GM18873 (cell line): Measurements from ENCODE around the gene INPP4B.

ENCODE experiments used
- ATAC-seq: cut with Tn5 transposase; IDR thresholded peaks from one replicate; pipeline ENCODE4 v1.9.1; 2021; ENCODE audit warnings: mild to moderate bottlenecking, moderate library complexity, moderate number of reproducible peaks; ENCODE audit not compliant: unreplicated experiment, low FRiP score

INPP4B gene

DNA sequence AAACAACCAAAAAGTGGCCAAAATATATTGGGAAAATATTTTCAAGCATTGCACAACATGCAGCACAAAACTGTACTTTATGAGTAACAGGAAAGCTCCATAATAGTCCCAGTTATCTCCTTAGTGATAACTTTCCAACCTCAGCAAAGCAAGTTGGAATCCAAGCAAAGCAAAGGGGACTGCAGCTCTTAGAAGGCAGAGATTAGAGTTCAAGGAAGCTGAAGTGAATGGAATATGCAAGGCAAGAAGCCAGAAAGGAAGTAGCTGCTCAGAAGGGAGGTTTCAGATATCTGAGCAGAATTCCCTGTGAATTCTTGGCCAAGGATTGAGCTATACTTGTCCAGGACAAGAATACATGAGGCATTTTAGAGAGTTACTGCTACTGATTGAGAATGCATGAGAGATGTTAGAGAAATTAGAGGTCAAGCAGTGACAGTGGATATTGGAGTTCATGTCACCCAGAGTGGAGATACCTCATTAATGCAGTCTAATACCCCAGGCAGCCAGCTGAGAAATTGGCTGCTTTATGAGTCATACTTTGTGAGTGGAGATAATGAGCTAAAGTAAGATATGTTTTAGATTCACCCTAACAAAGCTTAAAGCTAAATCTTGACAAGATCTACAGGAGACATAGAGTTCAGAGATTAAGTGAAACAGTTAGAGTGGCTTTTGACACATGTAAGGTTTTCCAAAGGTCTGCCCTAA is 102.8 kb downstream of the INPP4B start:
- ATAC-seq, result no peak

DNA sequence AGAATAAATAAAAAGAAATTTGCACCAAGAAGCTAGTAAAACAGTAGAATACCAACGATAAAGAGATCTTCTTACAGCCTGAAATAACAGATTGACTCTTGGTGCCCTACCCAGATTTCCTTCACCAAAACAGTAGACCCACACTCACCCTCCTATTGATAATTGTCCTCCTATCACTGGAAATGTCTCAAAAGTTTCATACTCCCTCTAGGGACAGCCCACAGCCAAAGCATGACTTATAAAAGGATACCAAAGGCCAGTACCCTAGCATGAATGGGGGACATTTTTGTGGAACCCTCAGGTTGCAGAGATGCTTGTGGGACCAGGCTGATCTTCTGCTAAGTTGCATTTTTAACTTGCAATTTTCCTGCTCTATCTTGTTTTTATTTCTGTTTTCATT is 104.1 kb downstream of the INPP4B start:
- no peak for ATAC-seq

DNA sequence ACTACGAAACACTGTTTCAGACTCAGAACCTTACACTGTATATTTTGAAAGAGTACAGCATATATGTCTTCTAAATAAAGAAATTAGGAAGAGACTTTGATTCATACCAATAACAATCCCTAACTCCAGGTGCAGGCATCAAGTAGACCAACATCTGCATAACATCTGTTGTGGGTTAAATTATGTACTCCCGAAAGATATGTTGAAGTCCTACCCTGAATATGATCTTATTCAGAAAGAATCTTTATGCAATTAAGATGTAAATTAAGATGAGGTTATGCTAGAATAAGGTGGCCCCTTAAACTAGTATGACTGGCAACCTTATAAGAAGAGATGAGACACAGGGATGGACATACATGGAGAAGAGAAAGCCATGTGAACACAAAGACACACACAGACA is 117.9 kb downstream of the INPP4B start:
- ATAC-seq, result no peak

DNA sequence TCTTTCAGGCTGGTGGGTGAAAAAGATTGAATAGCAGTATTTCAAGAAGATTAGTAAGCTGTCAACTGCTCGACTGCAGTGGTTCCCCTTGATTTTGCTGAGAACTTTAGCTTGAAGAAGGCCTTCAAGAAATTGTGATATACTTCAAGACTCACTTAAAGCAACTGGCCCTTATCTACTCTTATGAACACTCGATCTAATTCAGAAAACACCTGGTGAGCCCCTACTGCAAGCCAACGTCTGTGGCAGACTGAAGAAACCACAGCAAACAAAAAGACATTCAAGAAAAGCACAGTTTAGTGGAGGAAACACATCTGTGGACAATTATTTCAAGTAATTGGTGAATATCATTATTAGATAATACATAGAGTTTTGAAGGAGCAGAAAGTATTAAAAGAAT is 119.0 kb downstream of the INPP4B start:
- no peak for ATAC-seq

DNA sequence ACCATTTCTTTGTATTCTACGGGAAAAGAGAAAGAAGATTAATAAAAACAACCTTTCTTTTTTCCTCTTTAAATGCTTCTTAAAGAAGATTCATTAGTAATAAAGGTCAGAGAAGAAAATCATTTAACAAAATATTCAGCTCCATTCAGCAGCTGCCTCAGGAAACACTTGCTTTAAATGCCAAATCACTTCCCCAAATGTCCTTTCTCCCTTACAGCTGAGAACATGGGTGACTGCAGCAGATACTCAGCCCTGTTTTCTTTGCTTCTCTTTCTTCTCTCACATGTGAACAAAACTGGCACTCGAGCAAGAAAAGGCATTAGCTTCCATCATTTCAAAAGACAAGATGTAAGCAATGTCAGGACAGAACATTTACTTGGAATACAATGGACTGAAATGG is 120.2 kb downstream of the INPP4B start:
- ATAC-seq, result no peak

DNA sequence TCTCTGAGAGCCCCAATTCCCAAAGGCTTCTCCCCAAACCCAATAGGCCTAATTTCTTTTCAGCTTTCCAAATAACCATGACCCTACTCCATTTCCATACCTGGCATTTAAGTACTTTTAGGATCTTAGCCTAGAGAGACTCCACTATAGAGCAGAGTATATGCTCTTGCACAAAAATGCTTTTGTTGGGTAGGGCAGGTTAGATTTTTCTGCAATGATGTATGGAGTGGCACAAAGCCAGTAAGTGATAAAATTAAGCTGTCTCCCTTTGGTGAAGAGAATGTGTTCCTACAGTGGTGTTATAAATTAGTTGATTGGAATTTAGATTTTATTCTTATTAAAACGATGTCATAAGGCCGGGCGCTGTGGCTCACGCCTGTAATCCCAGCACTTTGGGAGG is 124.9 kb downstream of the INPP4B start:
- ATAC-seq, result no peak

DNA sequence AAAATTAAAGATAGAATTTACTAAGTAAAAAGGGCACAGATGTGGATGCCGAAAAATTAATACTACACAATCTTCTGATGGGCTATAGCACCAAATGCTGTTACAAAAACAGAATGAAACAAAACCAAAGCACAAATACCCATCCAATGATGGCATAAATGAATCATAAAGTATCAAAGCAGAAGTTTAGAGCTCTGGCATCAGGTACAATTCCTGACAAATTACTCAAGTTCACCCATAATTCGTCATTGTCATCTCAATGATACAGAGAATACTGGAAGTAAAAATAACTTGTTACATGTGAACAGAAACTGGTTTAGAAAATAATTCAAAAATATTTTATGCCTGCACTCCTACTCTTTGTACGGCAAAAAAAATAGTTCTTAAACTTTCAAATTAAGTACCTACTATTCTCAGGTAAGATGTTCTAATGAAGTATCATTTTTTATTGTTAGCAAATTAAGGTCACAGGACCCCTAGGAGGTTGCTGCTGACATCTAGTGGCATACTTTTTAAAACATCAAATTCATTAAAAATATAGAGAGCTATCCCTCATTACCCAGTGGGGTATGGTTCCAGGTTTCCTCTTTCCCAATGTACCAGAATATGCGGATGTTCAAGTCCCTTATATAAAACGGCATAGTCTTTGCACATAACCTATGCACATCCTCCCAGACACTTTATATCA is 126.1 kb downstream of the INPP4B start:
- ATAC-seq, result no peak

DNA sequence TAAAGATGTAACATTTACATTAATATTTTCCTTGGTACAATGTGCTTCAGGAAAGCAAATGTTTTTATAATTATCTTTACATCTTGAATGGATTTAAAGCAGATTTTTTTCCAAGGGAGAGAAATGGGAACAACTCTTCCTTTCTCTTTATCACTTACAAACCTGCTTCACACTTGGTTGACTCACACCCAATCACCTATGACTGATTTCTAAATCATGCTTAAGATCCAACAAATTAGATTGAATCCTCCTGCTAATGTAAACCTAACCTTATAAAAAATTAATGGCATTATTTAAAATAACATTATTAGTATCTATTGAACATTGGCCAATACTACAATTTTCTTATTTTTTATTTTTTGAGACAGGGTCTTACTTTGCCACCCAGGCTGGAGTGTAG is 127.1 kb downstream of the INPP4B start:
- ATAC-seq, result no peak

DNA sequence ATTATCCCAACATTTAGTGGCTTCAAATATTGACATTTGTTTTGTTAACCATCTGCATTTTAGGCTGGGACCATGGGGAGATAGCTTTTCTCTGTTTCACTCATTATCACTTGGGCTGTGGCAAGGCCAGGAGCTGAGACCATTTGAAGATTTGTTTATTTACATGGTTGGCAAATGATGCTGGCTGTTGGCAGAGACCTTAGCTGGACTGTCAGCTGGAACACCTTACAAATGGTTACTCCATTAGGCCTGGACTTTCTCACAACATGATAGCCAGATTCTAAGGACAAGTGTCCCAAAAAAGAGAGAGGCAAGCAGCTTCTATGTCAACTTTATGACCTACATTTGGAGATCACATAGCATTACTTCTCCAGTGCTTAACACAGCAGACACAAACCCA is 130.4 kb downstream of the INPP4B start:
- no peak for ATAC-seq

DNA sequence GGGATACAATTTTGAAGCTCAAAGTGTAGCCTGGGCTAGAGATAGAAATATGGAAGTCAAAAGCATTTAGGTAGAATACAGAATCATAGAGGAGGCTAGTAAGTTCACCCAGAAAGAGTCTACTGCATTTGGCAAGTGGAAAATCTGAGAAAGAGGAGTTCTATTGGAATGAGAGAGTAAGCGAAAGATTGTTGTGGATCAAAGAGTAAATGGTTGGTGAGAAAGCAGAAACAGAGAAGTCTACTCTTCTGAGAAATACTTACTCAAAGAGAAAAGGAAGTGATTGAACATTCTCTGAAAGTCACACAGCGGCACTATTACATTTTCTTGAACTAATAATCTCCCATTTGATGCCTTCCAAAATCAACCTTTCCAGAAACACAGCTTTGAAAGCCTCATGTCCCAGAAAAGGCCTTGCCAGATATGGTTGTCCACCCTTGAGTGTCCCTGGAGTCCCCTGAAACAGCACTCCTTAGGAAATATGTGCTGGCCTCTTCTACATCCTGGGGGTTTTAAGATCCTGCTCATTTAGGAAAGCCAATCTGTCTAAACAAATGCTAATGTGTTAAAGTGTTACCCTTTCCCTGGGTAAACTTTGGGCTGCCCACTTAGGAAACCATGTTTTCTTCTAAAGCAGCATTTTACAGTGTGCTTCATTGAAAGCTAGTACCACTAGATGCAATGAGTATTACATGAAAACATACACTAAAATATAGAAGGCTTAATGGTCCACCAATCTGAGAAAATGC is 132.6 kb downstream of the INPP4B start:
- ATAC-seq, result no peak

DNA sequence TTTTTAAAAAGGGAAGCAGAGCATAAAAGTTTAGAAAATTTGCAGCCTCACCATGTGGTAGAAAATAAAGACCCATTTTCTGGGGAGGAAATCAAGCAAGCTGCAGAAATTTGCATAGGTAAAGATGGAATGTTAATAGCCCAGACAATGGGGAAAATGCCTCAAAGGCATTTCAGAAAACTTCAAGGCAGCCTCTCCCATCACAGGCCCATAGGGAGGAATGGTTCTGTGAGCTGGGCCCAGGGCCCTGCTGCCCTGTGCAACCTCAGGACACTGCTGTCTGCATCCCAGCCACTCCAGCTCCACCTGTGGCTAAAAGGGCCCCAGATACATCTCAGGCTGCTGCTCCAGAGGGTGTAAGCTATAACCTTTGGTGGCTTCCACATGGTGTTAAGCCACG is 137.9 kb downstream of the INPP4B start:
- no peak for ATAC-seq

DNA sequence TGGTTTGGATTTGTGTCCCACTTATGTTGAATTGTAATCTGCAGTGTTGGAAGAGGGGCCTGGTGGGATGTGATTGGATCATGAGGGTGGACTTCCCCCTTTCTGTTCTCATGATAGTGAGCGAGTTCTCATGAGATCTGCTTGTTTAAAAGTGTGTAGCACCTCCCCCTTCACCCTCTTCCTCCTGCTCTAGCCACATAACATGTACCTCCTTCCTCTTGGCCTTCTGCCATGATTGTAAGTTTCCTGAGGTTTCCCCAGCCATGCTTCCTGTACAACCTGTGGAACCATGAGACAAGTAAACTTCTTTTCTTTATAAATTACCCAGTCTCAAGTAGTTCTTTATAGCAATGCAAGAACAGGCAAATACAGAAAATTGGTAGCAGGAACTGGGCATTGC is 138.7 kb downstream of the INPP4B start:
- no peak for ATAC-seq

DNA sequence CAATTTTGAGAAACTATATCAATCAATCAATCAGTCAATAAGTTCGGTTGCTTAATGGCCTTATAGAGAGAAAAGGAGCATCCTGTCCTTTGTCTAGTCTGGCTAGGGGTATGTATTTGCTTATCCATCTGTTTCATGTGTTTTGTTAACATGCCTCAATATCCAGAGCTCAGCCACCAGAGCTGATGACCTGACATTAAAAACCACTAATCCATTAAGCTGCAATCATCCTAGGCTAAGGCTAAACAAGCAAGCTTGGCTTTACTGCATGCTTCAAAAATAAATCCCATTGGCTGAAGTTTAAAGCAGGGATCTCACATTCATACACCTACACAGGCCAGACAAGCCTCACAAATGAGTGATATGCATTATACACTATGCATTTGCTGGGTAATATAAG is 139.7 kb downstream of the INPP4B start:
- no peak for ATAC-seq

DNA sequence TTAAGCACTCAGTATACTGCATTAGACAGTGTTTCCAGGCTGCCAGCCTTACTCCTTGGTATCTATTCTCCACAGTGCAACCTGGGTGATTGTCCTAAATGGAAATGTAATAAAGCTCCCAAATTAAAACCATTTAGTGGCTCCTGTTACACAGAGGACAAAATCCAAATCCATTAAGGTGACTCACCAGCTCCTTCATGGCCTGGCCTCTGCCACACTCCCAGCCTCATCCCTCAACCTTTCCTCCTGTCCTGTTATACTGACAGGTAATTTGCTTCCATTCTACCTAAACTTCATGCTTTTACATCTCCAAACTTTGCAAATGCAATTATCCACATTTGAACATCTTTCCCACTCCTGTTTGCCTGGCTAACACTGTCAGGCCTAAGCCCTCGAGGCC is 140.3 kb downstream of the INPP4B start:
- ATAC-seq, result no peak

DNA sequence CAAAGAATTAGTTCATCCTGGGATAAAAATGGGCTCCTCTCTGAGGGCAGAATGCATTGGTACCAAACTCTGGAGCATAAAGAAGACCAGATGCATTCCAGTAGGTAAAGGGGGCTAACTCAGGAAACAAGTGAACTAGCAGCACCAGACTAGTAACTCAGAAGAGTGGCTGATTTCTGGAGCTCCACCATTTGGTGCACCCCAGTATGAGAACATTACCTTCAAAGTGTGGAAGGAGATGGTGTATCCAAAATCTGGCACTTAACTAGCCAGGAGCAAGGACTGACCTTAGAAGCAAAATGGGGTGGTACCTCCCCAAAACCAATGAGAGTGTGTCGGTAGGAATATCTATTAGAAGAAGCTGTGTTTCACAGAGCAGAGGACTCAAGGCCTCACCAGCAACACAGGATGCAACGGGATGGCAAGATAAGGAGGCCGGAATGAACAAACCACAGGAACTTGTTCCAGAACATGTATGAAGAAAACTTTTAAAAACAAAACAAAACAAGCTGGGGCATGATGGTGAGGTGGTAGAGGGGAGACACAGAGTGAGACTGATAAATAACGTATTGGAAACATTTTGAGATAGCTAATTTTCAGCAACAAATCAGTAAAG is 142.3 kb downstream of the INPP4B start:
- no peak for ATAC-seq

DNA sequence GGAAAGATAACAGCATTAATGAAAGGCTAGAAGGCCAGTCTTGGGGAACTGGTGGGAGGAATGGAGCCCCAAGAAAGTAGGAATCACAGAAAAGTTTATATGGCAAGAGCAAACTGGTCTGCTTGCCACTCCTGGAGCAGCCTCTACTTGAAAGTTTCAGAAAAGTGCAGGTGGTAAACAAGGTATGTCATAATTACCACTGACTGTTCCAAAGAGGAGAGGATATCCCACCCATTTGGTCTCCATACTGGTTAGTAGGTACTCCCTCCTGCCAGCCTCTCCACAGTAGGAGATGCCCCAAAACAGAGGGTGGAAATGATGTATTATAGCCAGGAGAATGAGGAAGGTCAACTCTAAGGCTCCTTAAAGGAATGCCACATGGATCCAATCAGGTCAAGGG is 145.1 kb downstream of the INPP4B start:
- ATAC-seq, result no peak

DNA sequence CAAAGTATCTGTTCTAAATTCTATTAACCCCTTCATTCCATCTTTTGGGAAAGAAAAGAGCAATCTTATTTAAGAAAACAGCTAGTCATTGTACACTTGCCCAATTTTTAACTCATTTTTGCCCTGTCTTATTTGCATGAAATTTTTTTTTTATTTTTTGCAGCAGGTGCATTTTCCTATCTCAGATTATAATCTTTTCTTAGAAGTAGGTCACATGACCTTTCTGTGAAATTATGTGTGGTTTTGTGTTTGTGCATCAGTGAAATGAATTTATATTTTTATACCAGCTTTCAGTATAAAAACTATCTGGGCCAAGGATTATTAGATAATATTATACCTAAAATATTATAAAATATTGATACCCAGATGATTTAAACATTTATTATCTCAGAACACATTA is 145.6 kb downstream of the INPP4B start:
- no peak for ATAC-seq

DNA sequence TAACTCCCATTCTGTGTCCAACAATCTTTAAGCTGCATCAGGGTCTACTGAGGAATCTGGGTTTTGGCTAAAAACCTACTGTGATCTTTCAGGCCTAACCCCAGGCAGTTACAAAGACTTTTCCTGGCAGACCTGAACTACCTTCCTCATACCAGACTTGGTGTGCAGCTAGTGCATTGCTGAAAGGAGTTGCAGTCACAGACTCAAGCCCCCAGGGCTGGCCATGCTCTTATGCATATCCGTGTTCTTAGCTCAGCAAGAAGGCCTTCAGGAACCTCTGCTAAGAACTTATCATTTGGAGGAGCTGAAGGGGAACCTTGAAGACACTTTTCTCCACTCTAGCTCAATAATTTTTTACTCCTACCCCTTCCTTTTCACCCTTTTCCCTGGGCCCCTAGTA is 147.5 kb downstream of the INPP4B start:
- no peak for ATAC-seq

DNA sequence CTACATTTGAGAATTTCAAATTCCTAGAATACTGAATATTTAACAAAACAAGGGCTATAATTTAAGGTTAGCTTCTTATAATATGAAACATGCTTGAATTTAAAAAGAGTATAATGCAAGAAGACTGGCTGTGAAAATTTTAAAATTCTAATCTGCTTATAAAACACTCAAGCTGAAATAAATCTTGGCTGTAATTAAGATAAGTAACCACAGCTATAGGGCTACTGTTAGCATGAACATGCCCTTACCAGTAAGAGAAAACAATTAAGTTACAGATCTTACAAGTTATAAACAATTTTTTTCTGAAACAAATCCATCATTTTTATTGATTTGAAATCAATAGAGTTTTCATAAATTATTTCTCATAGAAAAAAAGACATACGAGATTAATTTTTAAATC is 148.2 kb downstream of the INPP4B start:
- ATAC-seq, result no peak

DNA sequence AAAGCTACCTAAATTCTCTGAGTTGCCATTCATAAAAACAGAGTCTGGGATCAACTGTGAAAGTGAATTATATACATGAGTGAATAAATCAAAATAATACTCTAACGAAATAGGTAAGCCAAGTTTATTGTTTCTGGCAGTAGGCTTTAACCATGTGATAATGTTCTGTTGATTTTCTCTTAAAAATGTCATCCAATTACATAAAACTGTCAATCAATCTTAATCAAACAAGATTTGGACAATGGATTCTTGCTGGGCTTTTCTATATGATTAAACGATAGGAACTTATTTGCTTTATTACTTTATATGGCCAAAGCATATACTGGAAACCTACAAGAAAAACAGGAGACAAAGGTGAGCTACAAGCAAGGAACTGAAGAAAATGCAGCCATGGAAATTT is 148.8 kb downstream of the INPP4B start:
- ATAC-seq, result no peak
